Measurements from ENCODE around the gene SYT12. TPM values are rescaled to one million over a fixed set of nuclear protein-coding genes. Genes with fewer than 3 reads are reported as not detected.

Gene SYT12
- total RNA-seq, 2 donors from 2014 or later = 3.2 to 16.9 TPM

- no peak for TF ChIP-seq CTCF (IDR thresholded peaks at IDR 0.05)
- peaks cover 11 to 33% of the 10 kb centered on the region in 2 donors for H3K4me1 ChIP-seq (ENCODE audit: control insufficient read depth in 1 of 2, low read depth in 2 of 2)
- ATAC-seq (ENCODE audit: insufficient number of reproducible peaks, low FRiP score, low read depth) (peak; percentile 4), DNase-seq (ENCODE audit: low spot score) (peak; percentile 49)
- no peaks in the 10 kb centered on the region for H3K27me3 ChIP-seq (replicated peaks; ENCODE audit: insufficient read depth)
- no peak overlapping the region for H3K4me3 ChIP-seq
- H3K9me3 ChIP-seq = no peaks in the 10 kb centered on the region
- no peak overlapping the region for H3K27ac ChIP-seq
- no peaks in the 10 kb centered on the region for H3K36me3 ChIP-seq
Observed at GRCh38 chr11:66981976-66982578, 40.9 kb upstream of the SYT12 start.

DNA sequence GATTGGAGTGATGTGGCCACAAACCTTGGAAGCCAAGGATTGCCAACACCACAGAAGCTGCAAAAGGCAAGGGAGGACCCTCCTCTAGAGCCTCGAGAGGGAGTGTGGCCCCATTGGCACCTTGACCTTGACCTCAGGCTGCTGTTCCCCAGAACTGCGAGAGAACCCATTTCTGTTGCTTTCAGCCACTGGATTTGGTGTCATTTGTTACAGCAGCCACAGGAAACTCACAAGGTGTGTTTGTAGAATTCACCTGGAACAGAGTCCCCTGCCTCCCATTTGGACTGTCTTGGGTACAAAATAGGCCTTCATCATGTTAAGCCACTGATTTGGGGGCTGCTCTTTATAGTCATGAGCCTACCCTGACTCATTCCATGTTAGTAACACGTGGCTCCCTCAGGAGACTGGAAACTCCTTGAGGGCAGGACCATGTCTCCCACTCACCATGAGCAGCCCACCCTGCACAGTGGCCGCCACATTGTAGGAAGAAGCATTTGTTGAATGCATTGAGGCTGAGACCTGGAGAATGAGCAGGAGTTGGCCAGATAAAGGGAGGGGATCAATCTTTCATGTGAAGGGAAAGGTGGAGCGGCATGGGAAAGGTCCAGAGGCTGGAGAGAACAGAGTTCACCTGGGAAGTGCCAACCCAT is 39.5 kb upstream of the SYT12 start:
- no peaks in the 10 kb centered on the region for H3K36me3 ChIP-seq
- H3K9me3 ChIP-seq = no peaks in the 10 kb centered on the region
- no peak for TF ChIP-seq CTCF (IDR thresholded peaks at IDR 0.05)
- peaks cover 11 to 34% of the 10 kb centered on the region in 2 donors for H3K4me1 ChIP-seq (ENCODE audit: control insufficient read depth in 1 of 2, low read depth in 2 of 2)
- no peaks in the 10 kb centered on the region for H3K27me3 ChIP-seq (replicated peaks; ENCODE audit: insufficient read depth)
- ATAC-seq (ENCODE audit: insufficient number of reproducible peaks, low FRiP score, low read depth) = no peak
- no peak for DNase-seq (ENCODE audit: low spot score)
- H3K4me3 ChIP-seq = no peak overlapping the region
- no peak overlapping the region for H3K27ac ChIP-seq

DNA sequence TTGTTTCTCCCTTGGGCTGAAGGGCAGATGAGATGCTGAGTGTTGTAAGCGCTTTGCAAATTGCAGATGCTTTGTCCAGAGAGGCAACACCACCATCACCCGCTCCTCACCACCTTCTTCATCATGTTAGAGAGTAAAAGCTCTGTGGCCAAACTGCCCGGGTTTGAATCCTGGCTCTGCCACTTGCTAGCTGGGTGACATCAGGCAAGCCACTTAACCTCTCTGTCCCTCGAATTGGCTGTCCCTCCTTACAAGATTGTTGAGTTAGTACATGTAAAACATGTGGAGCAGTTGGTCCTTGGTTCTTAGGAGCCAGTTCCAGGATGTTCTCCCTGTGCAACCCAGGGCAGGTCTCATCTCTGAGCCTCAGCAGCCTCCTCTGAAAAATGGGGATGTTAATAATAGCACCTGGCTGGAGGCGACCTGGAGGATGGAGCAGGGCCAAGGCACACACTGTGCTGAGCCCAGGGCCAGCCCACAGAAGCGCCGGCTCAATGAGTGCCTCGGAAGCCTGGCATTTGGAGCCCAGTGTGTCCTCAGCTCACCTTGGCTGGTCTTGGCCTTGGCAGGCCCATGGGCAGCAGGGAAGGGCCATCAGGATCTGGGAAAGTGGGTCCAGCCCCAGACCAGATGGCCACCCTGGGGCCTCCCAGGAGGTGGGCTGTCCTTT is 37.3 kb upstream of the SYT12 start:
- ATAC-seq (ENCODE audit: insufficient number of reproducible peaks, low FRiP score, low read depth) (no peak), DNase-seq (ENCODE audit: low spot score) (no peak)
- no peaks in the 10 kb centered on the region for H3K27me3 ChIP-seq (replicated peaks; ENCODE audit: insufficient read depth)
- no peak overlapping the region for H3K4me3 ChIP-seq
- H3K4me1 ChIP-seq (ENCODE audit: control insufficient read depth in 1 of 2, low read depth in 2 of 2) = peaks cover 11 to 34% of the 10 kb centered on the region in 2 donors
- no peaks in the 10 kb centered on the region for H3K9me3 ChIP-seq
- no peak overlapping the region for H3K27ac ChIP-seq
- TF ChIP-seq CTCF (IDR thresholded peaks at IDR 0.05) = no peak
- H3K36me3 ChIP-seq = no peaks in the 10 kb centered on the region

DNA sequence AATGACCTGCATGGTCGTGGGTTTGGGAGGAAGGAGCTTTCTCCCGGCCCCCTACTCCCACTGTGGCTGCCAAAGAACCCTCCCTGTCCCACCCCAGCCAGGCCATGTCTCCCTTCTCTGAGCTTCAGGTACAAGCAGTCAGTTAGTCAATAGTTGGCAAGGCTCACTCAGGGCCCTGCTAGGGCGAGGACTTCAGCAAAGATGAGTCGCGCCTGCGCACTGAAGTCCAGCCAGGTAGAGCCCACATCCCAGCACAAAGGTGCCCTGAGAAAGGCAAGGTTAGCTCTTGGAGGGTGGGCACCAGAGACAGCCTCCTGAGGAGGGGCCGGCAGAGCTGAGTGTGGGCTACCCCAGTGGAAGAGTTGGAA is 36.8 kb upstream of the SYT12 start:
- DNase-seq (ENCODE audit: low spot score) = no peak
- peak overlapping the region in 1 of 2 donors; percentile 2 for H3K27ac ChIP-seq
- no peaks in the 10 kb centered on the region for H3K36me3 ChIP-seq

More for the DNA sequence above, 36.8 kb upstream of the SYT12 start:
- Histone ChIP-seq H3K9me3 (no peaks in the 10 kb centered on the region), H3K27me3 (replicated peaks; ENCODE audit: insufficient read depth) (no peaks in the 10 kb centered on the region), H3K4me1 (ENCODE audit: control insufficient read depth in 1 of 2, low read depth in 2 of 2) (peaks cover 11 to 32% of the 10 kb centered on the region in 2 donors), H3K4me3 (no peak overlapping the region)
- no peak for ATAC-seq (ENCODE audit: insufficient number of reproducible peaks, low FRiP score, low read depth)
- no peak for TF ChIP-seq CTCF (IDR thresholded peaks at IDR 0.05)

Data from thoracic aorta (tissue), 2 donors.